H1 (cell line): ENCODE data around the gene MRC2. TPM values are rescaled to one million over a fixed set of nuclear protein-coding genes. Genes with fewer than 3 reads are reported as not detected.

Source experiments
- CTCF ChIA-PET: fragments of 300-600 bp; sonication (Branson Sonifier 250); formaldehyde crosslinking; loops from one replicate; lab custom pipeline; 2021; ENCODE audit not compliant: partially characterized antibody; lab: Charles Lee
- POLR2A ChIA-PET: fragments of 300-600 bp; sonication (Branson Sonifier 250); formaldehyde crosslinking; loops from one replicate; lab custom pipeline; 2021; ENCODE audit warnings: inconsistent platforms; ENCODE audit not compliant: partially characterized antibody; lab: Charles Lee
- DNase-seq, 2 experiments: peaks; one replicate each; pipeline versions ENCODE4 v3.0.0 to v3.0.0-alpha.2; 2010 to 2022; ENCODE audit warnings: low spot score in 2 of 2, low read depth in 1 of 2, mixed read lengths in 1 of 2
- FAIRE-seq: peaks from 2 replicates; lab custom pipeline; 2011; peaks lifted over from hg19 to GRCh38; lab: Jason Lieb, UNC
- H2AFZ ChIP-seq: 2 replicates; pipeline ENCODE4 v1.8.1; 2012; ENCODE audit warnings: low read length, inconsistent platforms
- H2AK5ac ChIP-seq: 2 replicates; pipeline ENCODE4 v1.6.1; 2013; ENCODE audit warnings: low read depth, low read length
- H2BK120ac ChIP-seq: replicated peaks from 2 replicates; pipeline ENCODE3; 2013; ENCODE audit warnings: low read depth, low read length, inconsistent platforms
- H2BK12ac ChIP-seq: 2 replicates; pipeline ENCODE4 v1.6.1; 2013; ENCODE audit warnings: low read depth, low read length
- H2BK15ac ChIP-seq: 2 replicates; pipeline ENCODE4 v1.6.1; 2013; ENCODE audit warnings: low read length
- H2BK20ac ChIP-seq: 2 replicates; pipeline ENCODE4 v1.6.1; 2013; ENCODE audit warnings: low read length
- H2BK5ac ChIP-seq: 2 replicates; pipeline ENCODE4 v1.6.1; 2013; ENCODE audit warnings: low read depth, low read length
- H3K14ac ChIP-seq: 2 replicates; pipeline ENCODE4 v1.6.1; 2013; ENCODE audit warnings: inconsistent platforms; ENCODE audit not compliant: insufficient read length
- H3K18ac ChIP-seq: 2 replicates; pipeline ENCODE4 v1.6.1; 2013; ENCODE audit warnings: low read length; ENCODE audit errors: extremely low read depth
- H3K23ac ChIP-seq: 2 replicates; pipeline ENCODE4 v1.6.1; 2013; ENCODE audit warnings: inconsistent platforms; ENCODE audit not compliant: insufficient read length
- H3K23me2 ChIP-seq: 2 replicates; pipeline ENCODE4 v1.6.1; 2013; ENCODE audit warnings: low read depth, low read length
- H3K27ac ChIP-seq: 2 replicates; pipeline ENCODE4 v1.6.1; 2011; ENCODE audit warnings: low read depth, low read length, inconsistent platforms
- H3K27me3 ChIP-seq, 4 experiments: replicated peaks in 1 of 4; 1 replicate in 1 of 4; 2 replicates in 3 of 4; pipeline versions ENCODE4 v1.6.1 to v1.8.1; 2011 to 2013; ENCODE audit warnings: low read length in 3 of 4, mild to moderate bottlenecking in 3 of 4, inconsistent platforms in 2 of 4, mixed read lengths in 2 of 4, moderate library complexity in 1 of 4; ENCODE audit not compliant: control insufficient read depth in 3 of 4, insufficient read depth in 3 of 4; ENCODE audit errors: extremely low read depth in 1 of 4
- H3K36me3 ChIP-seq, 4 experiments: 2 replicates each; pipeline versions ENCODE4 v1.6.1 to v1.8.1; 2011 to 2013; ENCODE audit warnings: mild to moderate bottlenecking in 4 of 4, low read length in 3 of 4, moderate library complexity in 2 of 4, control low read depth in 1 of 4, inconsistent platforms in 1 of 4; ENCODE audit not compliant: insufficient read depth in 4 of 4, control insufficient read depth in 2 of 4
- H3K4ac ChIP-seq: replicated peaks from 2 replicates; pipeline ENCODE3; 2013; ENCODE audit warnings: low read length, low read depth, mixed read lengths, inconsistent platforms; ENCODE audit not compliant: insufficient read length
- H3K4me1 ChIP-seq, 4 experiments: replicated peaks in 1 of 4; 1 replicate in 1 of 4; 2 replicates in 3 of 4; pipeline versions ENCODE4 v1.6.1 to v1.8.1; 2011 to 2013; ENCODE audit warnings: low read length in 3 of 4, inconsistent platforms in 2 of 4, mixed read lengths in 1 of 4; ENCODE audit not compliant: insufficient read depth in 4 of 4, control insufficient read depth in 3 of 4
- H3K4me2 ChIP-seq, 2 experiments: 2 replicates each; pipeline versions ENCODE4 v1.6.1 to v1.8.1; 2011 to 2013; ENCODE audit warnings: low read depth in 2 of 2, low read length in 2 of 2, control low read depth in 1 of 2, inconsistent platforms in 1 of 2, mild to moderate bottlenecking in 1 of 2; ENCODE audit not compliant: insufficient read depth in 1 of 2
- H3K4me3 ChIP-seq, 4 experiments: fragments of 200-600, 300-600 bp in 1 of 4; sonication (generic), shearing (Covaris generic), sonication (Bioruptor Twin) in 1 of 4; 2 replicates each; pipeline versions ENCODE4 v1.5.1 to v1.8.1; 2011 to 2016; ENCODE audit warnings: low read length in 4 of 4, low read depth in 3 of 4, control low read depth in 2 of 4, inconsistent platforms in 2 of 4, mild to moderate bottlenecking in 2 of 4, mixed read lengths in 1 of 4, moderate library complexity in 1 of 4; ENCODE audit not compliant: insufficient read depth in 2 of 4; ENCODE audit errors: extremely low read depth in 1 of 4
- H3K56ac ChIP-seq: replicated peaks from 2 replicates; pipeline ENCODE3; 2013; ENCODE audit warnings: low read depth, mild to moderate bottlenecking, mixed read lengths, low read length, inconsistent platforms; ENCODE audit not compliant: insufficient read length
- H3K79me1 ChIP-seq: 2 replicates; pipeline ENCODE4 v1.6.1; 2013; ENCODE audit warnings: low read depth, low read length, control low read depth
- H3K79me2 ChIP-seq, 2 experiments: 2 replicates each; pipeline versions ENCODE4 v1.6.1 to v1.8.1; 2012 to 2013; ENCODE audit warnings: low read length in 2 of 2, mild to moderate bottlenecking in 2 of 2, inconsistent platforms in 1 of 2; ENCODE audit not compliant: insufficient read depth in 2 of 2, control insufficient read depth in 1 of 2
- H3K9ac ChIP-seq, 4 experiments: replicated peaks in 1 of 4; 1 replicate in 1 of 4; 2 replicates in 3 of 4; pipeline versions ENCODE4 v1.6.1 to v1.8.1; 2011 to 2013; ENCODE audit warnings: low read depth in 3 of 4, low read length in 3 of 4, control low read depth in 2 of 4, mild to moderate bottlenecking in 2 of 4, moderate library complexity in 2 of 4, inconsistent platforms in 1 of 4; ENCODE audit errors: extremely low read depth in 1 of 4
- H3K9me3 ChIP-seq, 2 experiments: 2 replicates each; pipeline versions ENCODE4 v1.6.1 to v1.8.1; 2012 to 2013; ENCODE audit warnings: mild to moderate bottlenecking in 2 of 2, moderate library complexity in 2 of 2, control low read depth in 1 of 2, inconsistent platforms in 1 of 2, low read depth in 1 of 2, low read length in 1 of 2, mixed read lengths in 1 of 2; ENCODE audit not compliant: insufficient read depth in 2 of 2
- H4K20me1 ChIP-seq, 2 experiments: replicated peaks in 1 of 2; 2 replicates each; pipeline versions ENCODE3 to v1.8.1; 2011 to 2013; ENCODE audit warnings: inconsistent platforms in 2 of 2, low read length in 2 of 2, mild to moderate bottlenecking in 1 of 2; ENCODE audit not compliant: insufficient read depth in 2 of 2, control insufficient read depth in 1 of 2
- H4K5ac ChIP-seq: 2 replicates; pipeline ENCODE4 v1.6.1; 2013; ENCODE audit warnings: low read length, low read depth, mixed read lengths, inconsistent platforms; ENCODE audit not compliant: insufficient read length
- H4K8ac ChIP-seq: 2 replicates; pipeline ENCODE4 v1.8.0; 2013; ENCODE audit warnings: mild to moderate bottlenecking, moderate library complexity, low read length, inconsistent platforms; ENCODE audit not compliant: insufficient read depth; ENCODE audit errors: extremely low read depth
- H4K91ac ChIP-seq: replicated peaks from 2 replicates; pipeline ENCODE3; 2013; ENCODE audit warnings: low read length, mixed read lengths, inconsistent platforms; ENCODE audit not compliant: insufficient read length
- FOSL1 ChIP-seq: IDR thresholded peaks from 2 replicates; pipeline ENCODE4 v1.6.1; 2011; ENCODE audit warnings: mild to moderate bottlenecking, low read depth, low read length, moderate library complexity; ENCODE audit not compliant: insufficient read depth
- KDM4A ChIP-seq: IDR thresholded peaks from one replicate; pipeline ENCODE4 v1.7.1; 2012; ENCODE audit warnings: low read depth, mild to moderate bottlenecking, moderate library complexity, low read length, inconsistent platforms; ENCODE audit not compliant: severe bottlenecking
- WGBS, 2 experiments: shearing (Covaris generic) in 1 of 2; methylation state at CpG; one replicate each; pipeline versions ENCODE4 v1.1.6 to v1.1.7; 2013 to 2015; ENCODE audit warnings: low lambda C conversion rate in 2 of 2, mixed read lengths in 2 of 2, inconsistent platforms in 1 of 2, low coverage in 1 of 2, missing lambda C conversion rate in 1 of 2; ENCODE audit not compliant: insufficient replicate concordance in 2 of 2, insufficient coverage in 1 of 2, insufficient read length in 1 of 2; ENCODE audit errors: extremely low coverage in 1 of 2, missing lambda C conversion rate in 1 of 2; 5-methylcytosine and 5-hydroxymethylcytosine counted together
- polyA plus RNA-seq, 7 experiments: library from polyadenylated mRNA; depleted of rRNA in 3 of 7; stranded (reverse) in 5 of 7; unstranded in 2 of 7; fragments of >200 nt in 5 of 7; fragments of 200-250 nt in 2 of 7; gene quantifications; 1 replicate in 5 of 7; 2 replicates in 1 of 7; 4 replicates in 1 of 7; pipeline versions ENCODE4 v1.2.1 to v1.2.3, GENCODE V29; 2011 to 2013; ENCODE audit warnings: missing spikeins in 2 of 7, mixed read lengths in 2 of 7
- total RNA-seq: library from RNA; stranded (reverse); fragmentation: NEBNext Ultra II Directional; extraction: Animal tissue kit (Norgen Biotek cat#: 25700); gene quantifications from 2 replicates; pipeline ENCODE4 v1.2.1, GENCODE V29; 2021

The MRC2 gene
- total and polyA plus RNA-seq, 2 of the 8 experiments (the other 6 are each of a cell fraction or from before 2014, with no cell fraction given): 7.0 to 24.2 TPM

DNA sequence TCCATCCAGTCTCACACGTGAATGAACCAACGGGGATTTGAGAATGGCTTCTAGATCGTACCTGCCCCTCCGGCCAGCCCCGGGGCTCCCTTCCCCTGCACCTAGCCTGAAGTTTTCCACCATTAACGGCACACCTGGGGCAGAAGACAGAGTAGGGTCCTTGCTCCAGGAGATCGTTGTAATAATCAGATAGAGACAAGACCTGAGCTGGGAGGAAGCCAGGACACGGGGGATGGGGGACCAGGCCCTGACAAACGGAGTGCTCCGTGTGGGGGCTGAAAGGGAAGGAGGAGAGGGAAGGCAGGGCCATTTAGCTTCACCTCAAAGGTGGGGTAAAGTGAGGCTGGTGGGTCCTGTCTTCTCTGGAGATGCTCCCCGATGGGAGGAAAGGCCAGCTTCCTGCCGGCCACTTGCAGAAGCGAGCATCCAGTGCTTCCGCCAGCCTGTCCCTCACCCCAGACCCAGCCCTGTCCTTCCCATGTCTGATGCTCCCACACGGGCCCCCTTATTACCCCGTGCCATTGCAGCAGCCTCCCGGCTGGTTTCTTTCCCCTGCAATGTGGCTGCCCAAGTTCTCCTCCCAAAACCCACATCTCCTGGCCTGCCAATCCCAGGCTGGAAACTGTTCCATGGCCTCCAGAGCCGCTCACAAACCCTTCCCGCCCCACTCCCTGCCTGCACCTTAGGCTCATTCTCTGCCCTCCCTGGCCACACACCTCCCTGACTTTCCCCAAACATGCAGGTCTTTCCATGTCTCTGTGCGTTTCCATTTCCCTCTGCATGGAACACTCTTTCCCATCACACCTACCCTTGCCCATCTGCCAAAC is 79.3 kb downstream of the MRC2 start:
- no peaks in the 10 kb centered on the region for H3K79me1 ChIP-seq
- peak overlapping the region; percentile 64 for H2BK20ac ChIP-seq
- CTCF ChIA-PET: interaction anchor here (1.0 to 2.1 kb wide), 7 partner anchors 12 to 274 kb away, joined by 3 to 6 read pairs (median 5); no protein-coding TSS in a partner anchor
- no peak for DNase-seq
- no peaks in the 10 kb centered on the region; a peak in 1 of 8 replicates for H3K36me3 ChIP-seq
- H3K4ac ChIP-seq: peak overlapping the region; percentile 89
- H3K23ac ChIP-seq: no peak overlapping the region
- H3K14ac ChIP-seq: no peak overlapping the region
- H3K4me2 ChIP-seq: peak overlapping the region; percentile 70 to 87
- H3K4me1 ChIP-seq: peaks cover 7 to 22% (median 14%) of the 10 kb centered on the region in 4 experiments
- peak overlapping the region; percentile 92; the same call in 1 of the 2 replicates for H2BK12ac ChIP-seq
- peaks cover 7 to 11% of the 10 kb centered on the region in 2 experiments for H3K9me3 ChIP-seq
- H4K20me1 ChIP-seq: no peaks in the 10 kb centered on the region
- peak overlapping the region; percentile 65; the same call in 1 of the 2 replicates for H2AK5ac ChIP-seq
- no peak overlapping the region for H4K5ac ChIP-seq
- no peak overlapping the region for H3K56ac ChIP-seq
- no peak overlapping the region for H2AFZ ChIP-seq
- H3K79me2 ChIP-seq: no peaks in the 10 kb centered on the region
- no peak for TF ChIP-seq KDM4A
- TF ChIP-seq FOSL1: no peak
- TF ChIP-seq, all 59 proteins: peak for 0
- Histone ChIP-seq H2BK120ac (peak overlapping the region; percentile 56), H3K23me2 (peaks cover 19% of the 10 kb centered on the region; the same call in 1 of the 2 replicates), H4K91ac (peak overlapping the region; percentile 77), H3K4me3 (peak overlapping the region in 1 of 4 experiments; percentile 74; a peak in 1 of 8 replicates), H3K18ac (peak overlapping the region; percentile 88), H3K9ac (no peak overlapping the region), H3K27ac (no peak overlapping the region), H4K8ac (no peak overlapping the region; the same call in 1 of the 2 replicates), H3K27me3 (peaks cover 0 to 7% (median 1%) of the 10 kb centered on the region in 4 experiments; a peak in 4 of 7 replicates), H2BK5ac (peak overlapping the region; percentile 88; the same call in 1 of the 2 replicates), H2BK15ac (peak overlapping the region; percentile 92; the same call in 1 of the 2 replicates)
- 72% methylated on average over 19 of the region's 20 CpGs; no CpG with 5 or more reads in 1 of the 2 experiments for WGBS, 2 experiments
- FAIRE-seq: no peak
- POLR2A ChIA-PET: interaction anchor here (0.8 to 1.9 kb wide), 5 partner anchors 14 to 259 kb away, joined by 3 to 7 read pairs (median 3); no protein-coding TSS in a partner anchor
